ENCODE measurements around the gene CERCAM.

The CERCAM gene

DNA sequence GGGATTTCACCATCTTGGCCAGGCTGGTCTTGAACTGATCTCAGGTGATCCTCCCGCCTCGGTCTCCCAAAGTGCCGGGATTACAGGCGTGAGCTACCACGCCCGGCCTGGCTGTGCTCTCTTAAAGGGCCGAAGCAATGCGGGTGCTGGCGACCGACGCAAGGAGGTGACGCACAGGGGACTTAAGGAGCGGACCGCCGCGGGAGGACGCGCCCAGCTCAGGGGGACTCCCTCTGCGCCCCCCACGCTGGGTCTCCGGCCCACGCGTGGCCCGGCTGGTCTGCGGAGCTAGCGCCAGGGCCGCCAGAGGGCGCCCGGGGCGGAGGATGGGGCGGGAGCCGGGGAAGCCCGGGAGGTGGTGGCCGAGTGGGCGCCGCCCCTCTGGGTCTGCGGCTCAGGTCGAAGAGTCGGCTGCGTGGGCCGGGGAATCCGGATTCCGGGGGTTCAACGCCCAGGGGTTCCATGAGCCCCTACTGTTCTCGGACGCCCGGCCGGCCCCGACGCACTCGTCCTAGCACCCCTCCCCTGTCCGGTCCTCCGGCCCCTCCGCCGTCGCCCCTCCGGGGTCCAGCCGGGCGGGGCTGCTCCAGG, 502 bp upstream of the CERCAM start:
- H3K27ac ChIP-seq (ENCODE audit: extremely low read depth, low read depth, low read length), result peak overlapping the region; percentile 91; the same call in 1 of the 2 replicates
- ChIA-PET CTCF (interaction anchor here (0.6 to 2.3 kb wide), 27 partner anchors 9 to 588 kb away, joined by 3 to 19 read pairs (median 4); partner anchors contain the start of gene URM1), POLR2A (interaction anchor here (0.5 to 2.8 kb wide), 16 partner anchors 9 to 261 kb away, joined by 3 to 33 read pairs (median 6); partner anchors contain the start of genes GOLGA2, ODF2, SWI5 and URM1)
- peaks cover 0 to 20% of the 10 kb centered on the region in 2 experiments; a peak in 1 of 3 replicates for H3K36me3 ChIP-seq (ENCODE audit: control insufficient read depth in 2 of 2, insufficient read depth in 1 of 2, low read length in 2 of 2)
- H3K4me3 ChIP-seq (ENCODE audit: low read depth, low read length), result peak overlapping the region; percentile 75
- H3K9me3 ChIP-seq (ENCODE audit: control insufficient read depth, insufficient read depth, low read depth, low read length), result no peaks in the 10 kb centered on the region
- peaks cover 5% of the 10 kb centered on the region for H3K4me1 ChIP-seq (ENCODE audit: control insufficient read depth, insufficient read depth, low read length)
- TF ChIP-seq ZNF416 (tag by site-specific recombination; IDR thresholded peaks at IDR 0.05) (no peak), ZNF660 (tag by site-specific recombination; IDR thresholded peaks at IDR 0.05) (0 out of 2 replicates have a peak, but pooled peaks have one; percentile 35), ZNF677 (tag by site-specific recombination; IDR thresholded peaks at IDR 0.05) (no peak), ZNF121 (tag by site-specific recombination; IDR thresholded peaks at IDR 0.05) (no peak), TRIM28 (IDR thresholded peaks at IDR 0.05; ENCODE audit: borderline replicate concordance, low read length) (no peak), REPIN1 (tag by site-specific recombination; IDR thresholded peaks at IDR 0.05; ENCODE audit: low read depth) (no peak), PRDM1 (tag by site-specific recombination; IDR thresholded peaks at IDR 0.05) (no peak), KLF7 (tag by site-specific recombination; IDR thresholded peaks at IDR 0.05; ENCODE audit: borderline replicate concordance) (peak; percentile 61; the same call in 1 of the 2 replicates), ZNF335 (tag by site-specific recombination; conservative IDR thresholded peaks at IDR 0.05) (peak; percentile 87), ZEB2 (tag by site-specific recombination; IDR thresholded peaks at IDR 0.05) (peak; percentile 61; the same call in 1 of the 2 replicates), GLIS2 (tag by site-specific recombination; IDR thresholded peaks at IDR 0.05) (peak; percentile 97), ZNF76 (tag by site-specific recombination; IDR thresholded peaks at IDR 0.05; ENCODE audit: borderline replicate concordance, low read depth) (no peak; the same call in 1 of the 2 replicates), MZF1 (tag by site-specific recombination; IDR thresholded peaks at IDR 0.05; ENCODE audit: borderline replicate concordance) (peak; percentile 70; the same call in 1 of the 2 replicates), GFI1B (tag by site-specific recombination; IDR thresholded peaks at IDR 0.05) (no peak), ZFP41 (tag by site-specific recombination; IDR thresholded peaks at IDR 0.05; ENCODE audit: borderline replicate concordance) (no peak), ZNF37A (tag by site-specific recombination; IDR thresholded peaks at IDR 0.05) (peak; percentile 80; the same call in 1 of the 2 replicates), KLF16 (tag by site-specific recombination; IDR thresholded peaks at IDR 0.05) (0 out of 2 replicates have a peak, but pooled peaks have one; percentile 51), ZNF654 (tag by site-specific recombination; IDR thresholded peaks at IDR 0.05; ENCODE audit: low read depth) (no peak), ZNF223 (tag by site-specific recombination; IDR thresholded peaks at IDR 0.05) (no peak), ZBTB20 (tag by site-specific recombination; IDR thresholded peaks at IDR 0.05) (peak; percentile 81), KLF10 (tag by site-specific recombination; IDR thresholded peaks at IDR 0.05) (peak; percentile 73), ZNF2 (tag by site-specific recombination; IDR thresholded peaks at IDR 0.05) (peak; percentile 69; the same call in 1 of the 2 replicates)
- TF ChIP-seq, protein P1, sequence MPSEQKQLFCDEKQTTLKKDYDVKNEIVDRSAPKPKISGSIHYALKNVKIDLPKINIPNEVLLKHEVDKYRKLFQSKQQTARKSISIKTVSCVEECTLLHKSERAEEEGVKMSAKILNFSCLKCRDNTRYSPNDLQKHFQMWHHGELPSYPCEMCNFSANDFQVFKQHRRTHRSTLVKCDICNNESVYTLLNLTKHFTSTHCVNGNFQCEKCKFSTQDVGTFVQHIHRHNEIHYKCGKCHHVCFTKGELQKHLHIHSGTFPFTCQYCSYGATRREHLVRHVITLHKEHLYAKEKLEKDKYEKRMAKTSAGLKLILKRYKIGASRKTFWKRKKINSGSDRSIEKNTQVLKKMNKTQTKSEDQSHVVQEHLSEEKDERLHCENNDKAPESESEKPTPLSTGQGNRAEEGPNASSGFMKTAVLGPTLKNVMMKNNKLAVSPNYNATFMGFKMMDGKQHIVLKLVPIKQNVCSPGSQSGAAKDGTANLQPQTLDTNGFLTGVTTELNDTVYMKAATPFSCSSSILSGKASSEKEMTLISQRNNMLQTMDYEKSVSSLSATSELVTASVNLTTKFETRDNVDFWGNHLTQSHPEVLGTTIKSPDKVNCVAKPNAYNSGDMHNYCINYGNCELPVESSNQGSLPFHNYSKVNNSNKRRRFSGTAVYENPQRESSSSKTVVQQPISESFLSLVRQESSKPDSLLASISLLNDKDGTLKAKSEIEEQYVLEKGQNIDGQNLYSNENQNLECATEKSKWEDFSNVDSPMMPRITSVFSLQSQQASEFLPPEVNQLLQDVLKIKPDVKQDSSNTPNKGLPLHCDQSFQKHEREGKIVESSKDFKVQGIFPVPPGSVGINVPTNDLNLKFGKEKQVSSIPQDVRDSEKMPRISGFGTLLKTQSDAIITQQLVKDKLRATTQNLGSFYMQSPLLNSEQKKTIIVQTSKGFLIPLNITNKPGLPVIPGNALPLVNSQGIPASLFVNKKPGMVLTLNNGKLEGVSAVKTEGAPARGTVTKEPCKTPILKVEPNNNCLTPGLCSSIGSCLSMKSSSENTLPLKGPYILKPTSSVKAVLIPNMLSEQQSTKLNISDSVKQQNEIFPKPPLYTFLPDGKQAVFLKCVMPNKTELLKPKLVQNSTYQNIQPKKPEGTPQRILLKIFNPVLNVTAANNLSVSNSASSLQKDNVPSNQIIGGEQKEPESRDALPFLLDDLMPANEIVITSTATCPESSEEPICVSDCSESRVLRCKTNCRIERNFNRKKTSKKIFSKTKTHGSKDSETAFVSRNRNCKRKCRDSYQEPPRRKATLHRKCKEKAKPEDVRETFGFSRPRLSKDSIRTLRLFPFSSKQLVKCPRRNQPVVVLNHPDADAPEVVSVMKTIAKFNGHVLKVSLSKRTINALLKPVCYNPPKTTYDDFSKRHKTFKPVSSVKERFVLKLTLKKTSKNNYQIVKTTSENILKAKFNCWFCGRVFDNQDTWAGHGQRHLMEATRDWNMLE (tag by site-specific recombination; conservative IDR thresholded peaks at IDR 0.05; ENCODE audit: low read depth), result no peak
- TF ChIP-seq, protein P2, sequence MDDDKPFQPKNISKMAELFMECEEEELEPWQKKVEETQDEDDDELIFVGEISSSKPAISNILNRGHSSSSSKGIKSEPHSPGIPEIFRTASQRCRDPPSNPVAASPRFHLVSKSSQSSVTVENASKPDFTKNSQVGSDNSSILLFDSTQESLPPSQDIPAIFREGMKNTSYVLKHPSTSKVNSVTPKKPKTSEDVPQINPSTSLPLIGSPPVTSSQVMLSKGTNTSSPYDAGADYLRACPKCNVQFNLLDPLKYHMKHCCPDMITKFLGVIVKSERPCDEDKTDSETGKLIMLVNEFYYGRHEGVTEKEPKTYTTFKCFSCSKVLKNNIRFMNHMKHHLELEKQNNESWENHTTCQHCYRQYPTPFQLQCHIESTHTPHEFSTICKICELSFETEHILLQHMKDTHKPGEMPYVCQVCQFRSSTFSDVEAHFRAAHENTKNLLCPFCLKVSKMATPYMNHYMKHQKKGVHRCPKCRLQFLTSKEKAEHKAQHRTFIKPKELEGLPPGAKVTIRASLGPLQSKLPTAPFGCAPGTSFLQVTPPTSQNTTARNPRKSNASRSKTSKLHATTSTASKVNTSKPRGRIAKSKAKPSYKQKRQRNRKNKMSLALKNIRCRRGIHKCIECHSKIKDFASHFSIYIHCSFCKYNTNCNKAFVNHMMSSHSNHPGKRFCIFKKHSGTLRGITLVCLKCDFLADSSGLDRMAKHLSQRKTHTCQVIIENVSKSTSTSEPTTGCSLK (tag by site-specific recombination; IDR thresholded peaks at IDR 0.05), result no peak
- TF ChIP-seq, protein P3, sequence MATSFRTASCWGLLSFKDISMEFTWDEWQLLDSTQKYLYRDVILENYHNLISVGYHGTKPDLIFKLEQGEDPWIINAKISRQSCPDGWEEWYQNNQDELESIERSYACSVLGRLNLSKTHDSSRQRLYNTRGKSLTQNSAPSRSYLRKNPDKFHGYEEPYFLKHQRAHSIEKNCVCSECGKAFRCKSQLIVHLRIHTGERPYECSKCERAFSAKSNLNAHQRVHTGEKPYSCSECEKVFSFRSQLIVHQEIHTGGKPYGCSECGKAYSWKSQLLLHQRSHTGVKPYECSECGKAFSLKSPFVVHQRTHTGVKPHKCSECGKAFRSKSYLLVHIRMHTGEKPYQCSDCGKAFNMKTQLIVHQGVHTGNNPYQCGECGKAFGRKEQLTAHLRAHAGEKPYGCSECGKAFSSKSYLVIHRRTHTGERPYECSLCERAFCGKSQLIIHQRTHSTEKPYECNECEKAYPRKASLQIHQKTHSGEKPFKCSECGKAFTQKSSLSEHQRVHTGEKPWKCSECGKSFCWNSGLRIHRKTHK (tag by site-specific recombination; IDR thresholded peaks at IDR 0.05), result no peak
- TF ChIP-seq, protein P4, sequence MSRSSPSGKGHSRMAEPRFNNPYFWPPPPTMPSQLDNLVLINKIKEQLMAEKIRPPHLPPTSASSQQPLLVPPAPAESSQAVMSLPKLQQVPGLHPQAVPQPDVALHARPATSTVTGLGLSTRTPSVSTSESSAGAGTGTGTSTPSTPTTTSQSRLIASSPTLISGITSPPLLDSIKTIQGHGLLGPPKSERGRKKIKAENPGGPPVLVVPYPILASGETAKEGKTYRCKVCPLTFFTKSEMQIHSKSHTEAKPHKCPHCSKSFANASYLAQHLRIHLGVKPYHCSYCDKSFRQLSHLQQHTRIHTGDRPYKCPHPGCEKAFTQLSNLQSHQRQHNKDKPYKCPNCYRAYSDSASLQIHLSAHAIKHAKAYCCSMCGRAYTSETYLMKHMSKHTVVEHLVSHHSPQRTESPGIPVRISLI (tag by site-specific recombination; IDR thresholded peaks at IDR 0.05), result no peak
- TF ChIP-seq, protein P5, sequence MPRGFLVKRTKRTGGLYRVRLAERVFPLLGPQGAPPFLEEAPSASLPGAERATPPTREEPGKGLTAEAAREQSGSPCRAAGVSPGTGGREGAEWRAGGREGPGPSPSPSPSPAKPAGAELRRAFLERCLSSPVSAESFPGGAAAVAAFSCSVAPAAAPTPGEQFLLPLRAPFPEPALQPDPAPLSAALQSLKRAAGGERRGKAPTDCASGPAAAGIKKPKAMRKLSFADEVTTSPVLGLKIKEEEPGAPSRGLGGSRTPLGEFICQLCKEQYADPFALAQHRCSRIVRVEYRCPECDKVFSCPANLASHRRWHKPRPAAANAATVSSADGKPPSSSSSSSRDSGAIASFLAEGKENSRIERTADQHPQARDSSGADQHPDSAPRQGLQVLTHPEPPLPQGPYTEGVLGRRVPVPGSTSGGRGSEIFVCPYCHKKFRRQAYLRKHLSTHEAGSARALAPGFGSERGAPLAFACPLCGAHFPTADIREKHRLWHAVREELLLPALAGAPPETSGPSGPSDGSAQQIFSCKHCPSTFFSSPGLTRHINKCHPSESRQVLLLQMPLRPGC (tag by site-specific recombination; IDR thresholded peaks at IDR 0.05), result no peak

All from HEK293 (cell line).